Kidney glomerular epithelial cell (primary cell): Measurements from ENCODE around the gene PLPPR4.
"Not testable (repeated sequence)": the region's sequence is repeated elsewhere in the genome, so short reads cannot be mapped to it uniquely, and the experiment has no call there.

Experiments used
- DNase-seq: peaks from one replicate; lab custom pipeline; 2025; lab: John Stamatoyannopoulos, UW

Gene PLPPR4

GRCh38 chr1:99264201-99265021 lies at the start of gene PLPPR4:
PLPPR4 (plus strand) TSS chr1:99264492; CDS start chr1:99264594, 102 bp downstream.
- peak; percentile 4 for DNase-seq

- DNase-seq, result no peak
Measured at GRCh38 chr1:99216956-99217355, 47.3 kb upstream of the PLPPR4 start.

GRCh38 chr1:99217599-99217998 lies 46.7 kb upstream of the PLPPR4 start:
- no peak for DNase-seq

- no peak for DNase-seq
Measured at GRCh38 chr1:99218572-99218971, 45.7 kb upstream of the PLPPR4 start.

GRCh38 chr1:99218999-99219398 lies 45.3 kb upstream of the PLPPR4 start:
- DNase-seq, result no peak

GRCh38 chr1:99227056-99227897 lies 37.0 kb upstream of the PLPPR4 start:
- no peak for DNase-seq

- DNase-seq, result no peak
Measured at GRCh38 chr1:99228153-99228552, 36.1 kb upstream of the PLPPR4 start.

- DNase-seq, result no peak
Measured at GRCh38 chr1:99229122-99229521, 35.2 kb upstream of the PLPPR4 start.

- no peak for DNase-seq
Measured at GRCh38 chr1:99230695-99231094, 33.6 kb upstream of the PLPPR4 start.

- no peak for DNase-seq
Measured at GRCh38 chr1:99232172-99232571, 32.1 kb upstream of the PLPPR4 start.

- DNase-seq, result no peak
Measured at GRCh38 chr1:99233446-99233845, 30.8 kb upstream of the PLPPR4 start.

GRCh38 chr1:99236756-99237155 lies 27.5 kb upstream of the PLPPR4 start:
- no peak for DNase-seq

- DNase-seq, result no peak
Measured at GRCh38 chr1:99239690-99240089, 24.6 kb upstream of the PLPPR4 start.

- DNase-seq, result no peak
Measured at GRCh38 chr1:99240621-99241020, 23.7 kb upstream of the PLPPR4 start.

- no peak for DNase-seq
Measured at GRCh38 chr1:99246152-99246551, 18.1 kb upstream of the PLPPR4 start.

GRCh38 chr1:99247199-99247598 lies 17.1 kb upstream of the PLPPR4 start:
- no peak for DNase-seq

GRCh38 chr1:99250728-99251127 lies 13.6 kb upstream of the PLPPR4 start:
- DNase-seq, result no peak

GRCh38 chr1:99251308-99251707 lies 13.0 kb upstream of the PLPPR4 start:
- DNase-seq, result no peak

GRCh38 chr1:99252630-99253029 lies 11.7 kb upstream of the PLPPR4 start:
- DNase-seq, result no peak

GRCh38 chr1:99260402-99260801 lies 3.9 kb upstream of the PLPPR4 start:
- DNase-seq, result not testable (repeated sequence)

GRCh38 chr1:99265124-99265523 lies 832 bp downstream of the PLPPR4 start:
- no peak for DNase-seq

GRCh38 chr1:99266726-99267125 lies 2.4 kb downstream of the PLPPR4 start:
- no peak for DNase-seq

GRCh38 chr1:99268021-99268420 lies 3.7 kb downstream of the PLPPR4 start:
- no peak for DNase-seq
